ENCODE data around the gene CALHM1.
A peak's percentile ranks its signal among the peaks of the same experiment; 100 is the strongest.
"Not testable (repeated sequence)": the region's sequence is repeated elsewhere in the genome, so short reads cannot be mapped to it uniquely, and the experiment has no call there.

CALHM1 gene

GRCh38 chr10:103486635-103487409, 28.1 kb upstream of the CALHM1 start:
- FAIRE-seq: not testable (repeated sequence)

GRCh38 chr10:103481974-103482531, 23.4 kb upstream of the CALHM1 start:
- FAIRE-seq: peak; percentile 90
- peak; percentile 66 for DNase-seq (ENCODE audit: insufficient read length, low spot score)

More at GRCh38 chr10:103486635-103487409, 28.1 kb upstream of the CALHM1 start:
- not testable (repeated sequence) for DNase-seq (ENCODE audit: insufficient read length, low spot score)

- DNase-seq (ENCODE audit: insufficient read length, low spot score) (no peak), FAIRE-seq (no peak)
These were observed 21.8 kb upstream of the CALHM1 start for GRCh38 chr10:103480521-103480920.

- no peak for FAIRE-seq
- no peak for DNase-seq (ENCODE audit: insufficient read length, low spot score)
These were observed 20.4 kb upstream of the CALHM1 start, which contains the start of gene CALHM3 for GRCh38 chr10:103479135-103479534. TSS of gene CALHM3 (minus strand) at chr10:103479240. CDS start at chr10:103479032, 208 bp downstream.

GRCh38 chr10:103478671-103479070, 20.0 kb upstream of the CALHM1 start:
- FAIRE-seq: no peak

GRCh38 chr10:103476046-103476768, 17.5 kb upstream of the CALHM1 start:
- no peak for DNase-seq (ENCODE audit: insufficient read length, low spot score)
- no peak for FAIRE-seq

More at GRCh38 chr10:103478671-103479070, 20.0 kb upstream of the CALHM1 start:
- DNase-seq (ENCODE audit: insufficient read length, low spot score): no peak

- FAIRE-seq: no peak
- no peak for DNase-seq (ENCODE audit: insufficient read length, low spot score)
These were observed 16.7 kb upstream of the CALHM1 start for GRCh38 chr10:103475437-103475836.

GRCh38 chr10:103474077-103474476, 15.4 kb upstream of the CALHM1 start:
- no peak for DNase-seq (ENCODE audit: insufficient read length, low spot score)
- FAIRE-seq: no peak

- FAIRE-seq (no peak), DNase-seq (ENCODE audit: insufficient read length, low spot score) (no peak)
These were observed 14.6 kb upstream of the CALHM1 start for GRCh38 chr10:103473261-103473671.

- no peak for DNase-seq (ENCODE audit: insufficient read length, low spot score)
- no peak for FAIRE-seq
These were observed 13.3 kb upstream of the CALHM1 start for GRCh38 chr10:103472005-103472404.

GRCh38 chr10:103470761-103471653, 12.3 kb upstream of the CALHM1 start:
- DNase-seq (ENCODE audit: insufficient read length, low spot score): no peak
- no peak for FAIRE-seq

- FAIRE-seq: no peak
- no peak for DNase-seq (ENCODE audit: insufficient read length, low spot score)
These were observed 10.5 kb upstream of the CALHM1 start for GRCh38 chr10:103469201-103469600.

GRCh38 chr10:103467406-103467805, 8.7 kb upstream of the CALHM1 start:
- no peak for DNase-seq (ENCODE audit: insufficient read length, low spot score)
- FAIRE-seq: no peak

GRCh38 chr10:103466734-103467133, 8.0 kb upstream of the CALHM1 start:
- DNase-seq (ENCODE audit: insufficient read length, low spot score): no peak
- no peak for FAIRE-seq

- DNase-seq (ENCODE audit: insufficient read length, low spot score) (no peak), FAIRE-seq (no peak)
These were observed 6.9 kb upstream of the CALHM1 start for GRCh38 chr10:103465411-103466179.

GRCh38 chr10:103463499-103463898, 4.8 kb upstream of the CALHM1 start:
- FAIRE-seq (no peak), DNase-seq (ENCODE audit: insufficient read length, low spot score) (no peak)

- DNase-seq (ENCODE audit: insufficient read length, low spot score) (no peak), FAIRE-seq (no peak)
These were observed 915 bp upstream of the CALHM1 start for GRCh38 chr10:103459615-103460014.

- no peak for DNase-seq (ENCODE audit: insufficient read length, low spot score)
- FAIRE-seq: no peak
These were observed 660 bp downstream of the CALHM1 start for GRCh38 chr10:103457896-103458583.

- DNase-seq (ENCODE audit: insufficient read length, low spot score) (no peak), FAIRE-seq (no peak)
These were observed 1.5 kb downstream of the CALHM1 start for GRCh38 chr10:103457176-103457712.
